ENCODE data around the gene GGCT.

- TF ChIP-seq, protein P1, sequence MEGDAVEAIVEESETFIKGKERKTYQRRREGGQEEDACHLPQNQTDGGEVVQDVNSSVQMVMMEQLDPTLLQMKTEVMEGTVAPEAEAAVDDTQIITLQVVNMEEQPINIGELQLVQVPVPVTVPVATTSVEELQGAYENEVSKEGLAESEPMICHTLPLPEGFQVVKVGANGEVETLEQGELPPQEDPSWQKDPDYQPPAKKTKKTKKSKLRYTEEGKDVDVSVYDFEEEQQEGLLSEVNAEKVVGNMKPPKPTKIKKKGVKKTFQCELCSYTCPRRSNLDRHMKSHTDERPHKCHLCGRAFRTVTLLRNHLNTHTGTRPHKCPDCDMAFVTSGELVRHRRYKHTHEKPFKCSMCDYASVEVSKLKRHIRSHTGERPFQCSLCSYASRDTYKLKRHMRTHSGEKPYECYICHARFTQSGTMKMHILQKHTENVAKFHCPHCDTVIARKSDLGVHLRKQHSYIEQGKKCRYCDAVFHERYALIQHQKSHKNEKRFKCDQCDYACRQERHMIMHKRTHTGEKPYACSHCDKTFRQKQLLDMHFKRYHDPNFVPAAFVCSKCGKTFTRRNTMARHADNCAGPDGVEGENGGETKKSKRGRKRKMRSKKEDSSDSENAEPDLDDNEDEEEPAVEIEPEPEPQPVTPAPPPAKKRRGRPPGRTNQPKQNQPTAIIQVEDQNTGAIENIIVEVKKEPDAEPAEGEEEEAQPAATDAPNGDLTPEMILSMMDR (IDR thresholded peaks at IDR 0.05) = no peak
- TF ChIP-seq POLR2A (IDR thresholded peaks at IDR 0.05) = no peak
Observed at GRCh38 chr7:30501264-30501663, 3.4 kb downstream of the GGCT start.
